ENCODE measurements around the gene SKAP1. TPM values are rescaled to one million over a fixed set of nuclear protein-coding genes. Genes with fewer than 3 reads are reported as not detected.

The SKAP1 gene
- total and polyA plus RNA-seq, 11 donors = 0.25 to 5.3 (median 0.38) TPM; not detected in 6

DNA sequence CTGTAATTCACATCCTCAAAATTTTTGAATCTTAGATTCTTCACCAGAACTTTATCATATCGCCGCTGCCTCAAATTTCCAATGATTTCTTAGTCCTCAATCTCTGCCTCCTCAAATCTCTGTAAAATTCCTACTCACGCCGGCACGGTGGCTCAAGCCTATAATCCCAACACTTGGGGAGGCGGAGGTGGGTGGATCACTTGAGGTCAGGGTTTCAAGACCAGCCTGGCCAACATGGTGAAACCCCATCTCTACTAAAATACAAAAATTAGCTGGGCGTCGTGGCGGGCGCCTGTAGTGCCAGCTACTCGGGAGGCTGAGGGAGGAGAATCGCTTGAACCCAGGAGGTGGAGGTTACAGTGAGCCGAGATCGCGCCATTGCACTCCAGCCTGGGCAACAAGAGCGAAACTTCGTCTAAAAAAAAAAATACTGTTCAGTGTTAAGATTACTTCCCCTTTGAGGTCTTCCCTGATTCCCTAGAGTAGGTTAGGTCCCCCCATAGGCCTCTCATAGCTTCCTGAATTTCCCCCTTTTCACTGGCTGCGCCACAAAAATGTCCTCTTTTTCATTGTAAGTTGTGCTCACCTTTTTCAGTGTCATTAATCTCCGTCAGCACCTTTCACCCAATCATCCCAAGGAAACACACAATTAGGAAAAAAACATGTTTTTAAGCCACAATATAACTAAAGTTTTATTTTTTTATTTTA lies 327.8 kb downstream of the SKAP1 start:
- DNase-seq (no peak), ATAC-seq (no peak)
- Histone ChIP-seq H3K4me3 (peak overlapping the region in 8 of 12 donors; percentile 76 to 98 (median 92)), H3K36me3 (no peaks in the 10 kb centered on the region), H3K27ac (peak overlapping the region in 5 of 12 donors; percentile 55 to 93 (median 93)), H3K27me3 (no peaks in the 10 kb centered on the region), H3K9me3 (peaks cover 0 to 5% (median 0%) of the 10 kb centered on the region in 12 donors), H3K4me1 (peaks cover 0 to 35% (median 13%) of the 10 kb centered on the region in 12 donors)
- WGBS, 4 donors = 82 to 89% (median 86%) methylated on average over 19 of the region's 19 CpGs
- no peak for TF ChIP-seq POLR2A (IDR thresholded peaks at IDR 0.05)
- TF ChIP-seq, protein P1, sequence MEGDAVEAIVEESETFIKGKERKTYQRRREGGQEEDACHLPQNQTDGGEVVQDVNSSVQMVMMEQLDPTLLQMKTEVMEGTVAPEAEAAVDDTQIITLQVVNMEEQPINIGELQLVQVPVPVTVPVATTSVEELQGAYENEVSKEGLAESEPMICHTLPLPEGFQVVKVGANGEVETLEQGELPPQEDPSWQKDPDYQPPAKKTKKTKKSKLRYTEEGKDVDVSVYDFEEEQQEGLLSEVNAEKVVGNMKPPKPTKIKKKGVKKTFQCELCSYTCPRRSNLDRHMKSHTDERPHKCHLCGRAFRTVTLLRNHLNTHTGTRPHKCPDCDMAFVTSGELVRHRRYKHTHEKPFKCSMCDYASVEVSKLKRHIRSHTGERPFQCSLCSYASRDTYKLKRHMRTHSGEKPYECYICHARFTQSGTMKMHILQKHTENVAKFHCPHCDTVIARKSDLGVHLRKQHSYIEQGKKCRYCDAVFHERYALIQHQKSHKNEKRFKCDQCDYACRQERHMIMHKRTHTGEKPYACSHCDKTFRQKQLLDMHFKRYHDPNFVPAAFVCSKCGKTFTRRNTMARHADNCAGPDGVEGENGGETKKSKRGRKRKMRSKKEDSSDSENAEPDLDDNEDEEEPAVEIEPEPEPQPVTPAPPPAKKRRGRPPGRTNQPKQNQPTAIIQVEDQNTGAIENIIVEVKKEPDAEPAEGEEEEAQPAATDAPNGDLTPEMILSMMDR (IDR thresholded peaks at IDR 0.05) = no peak
- intact Hi-C loops (cut with DNase I) = no loop called here

GRCh38 chr17:48101012-48101720 lies 328.8 kb downstream of the SKAP1 start, which contains the start of gene CBX1:
Gene CBX1, minus strand, starts transcription at chr17:48101478. Its CDS starts 24,474 bp downstream, at chr17:48077004.
- no peaks in the 10 kb centered on the region for H3K27me3 ChIP-seq
- H3K4me1 ChIP-seq = peaks cover 0 to 26% (median 10%) of the 10 kb centered on the region in 12 donors
- peak; percentile 94 to 98 (median 96) for DNase-seq
- no peaks in the 10 kb centered on the region for H3K36me3 ChIP-seq
- H3K27ac ChIP-seq = peak within 1 kb of the TSS; percentile 26 to 94 (median 90)
- intact Hi-C loops (cut with DNase I) = loop anchor here in 2 of 10 donors (1.0 to 2.0 kb wide), 3 partner anchors 48 to 76 kb away; no protein-coding TSS in a partner anchor
- H3K9me3 ChIP-seq = peaks cover 0 to 5% (median 0%) of the 10 kb centered on the region in 12 donors
- TF ChIP-seq, protein P1 (IDR thresholded peaks at IDR 0.05) = no peak
- TF ChIP-seq POLR2A (IDR thresholded peaks at IDR 0.05) = peak in 1 of 2 donors; percentile 72
- WGBS, 4 donors = 0 to 1% (median 0%) methylated on average over 73 to 79 of the region's 79 CpGs
- peak; percentile 97 to 99 (median 99) for ATAC-seq
- H3K4me3 ChIP-seq = peak within 1 kb of the TSS; percentile 76 to 98 (median 90)

DNA sequence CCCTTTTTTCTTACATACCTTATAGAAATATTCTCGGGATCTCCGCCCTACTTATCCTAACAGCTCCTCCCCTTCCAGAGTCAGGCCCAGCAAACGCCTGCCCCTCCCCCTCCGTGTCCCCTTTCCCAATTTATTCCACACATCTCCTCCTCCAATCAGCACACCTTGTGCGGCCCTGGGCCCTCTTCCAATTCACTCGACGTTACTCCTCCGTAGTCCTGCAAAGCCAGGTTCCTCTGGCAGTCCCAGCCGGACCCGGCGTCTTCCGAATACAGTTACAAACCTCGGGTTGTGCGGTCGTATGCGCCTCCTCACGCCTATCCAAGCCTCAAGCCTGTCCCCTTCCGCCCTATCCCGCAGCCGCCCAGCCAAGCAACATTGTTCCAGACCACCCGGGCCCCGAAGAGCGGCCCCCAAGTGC lies 329.4 kb downstream of the SKAP1 start:
- H3K27ac ChIP-seq = peak overlapping the region; percentile 26 to 94 (median 90)
- ATAC-seq (peak in 3 of 4 donors; percentile 4 to 46 (median 25)), DNase-seq (peak in 4 of 5 donors; percentile 29 to 58 (median 50))
- H3K9me3 ChIP-seq = peaks cover 0 to 5% (median 0%) of the 10 kb centered on the region in 12 donors
- H3K27me3 ChIP-seq = no peaks in the 10 kb centered on the region
- peak overlapping the region; percentile 76 to 98 (median 90) for H3K4me3 ChIP-seq
- intact Hi-C loops (cut with DNase I) = loop anchor here in 2 of 10 donors (1.0 to 2.0 kb wide), 3 partner anchors 47 to 76 kb away; no protein-coding TSS in a partner anchor
- 1% methylated on average over 22 to 23 of the region's 23 CpGs for WGBS, 4 donors
- peaks cover 0 to 4% (median 0%) of the 10 kb centered on the region in 9 donors for H3K36me3 ChIP-seq
- no peak for TF ChIP-seq POLR2A (IDR thresholded peaks at IDR 0.05)
- TF ChIP-seq, protein P1 (IDR thresholded peaks at IDR 0.05) = no peak
- peaks cover 0 to 23% (median 10%) of the 10 kb centered on the region in 12 donors for H3K4me1 ChIP-seq

Data from heart left ventricle (tissue), 16 donors.